Smooth muscle cell (in vitro differentiated cells): ENCODE data around the gene ADIRF. TPM values are rescaled to one million over a fixed set of nuclear protein-coding genes. Genes with fewer than 3 reads are reported as not detected.
A peak's percentile ranks its signal among the peaks of the same experiment; 100 is the strongest.

Experiments
- DNase-seq: peaks from one replicate; lab custom pipeline; 2025; ENCODE audit not compliant: unreplicated experiment; lab: John Stamatoyannopoulos, UW
- H2AFZ ChIP-seq: fragments of 200-600 bp; sonication (generic); 2 replicates; pipeline ENCODE4 v1.6.0; 2016; ENCODE audit warnings: antibody characterized with exemption, low read depth, mild to moderate bottlenecking
- H3F3A ChIP-seq: fragments of 200-600 bp; sonication (generic); 2 replicates; pipeline ENCODE4 v1.6.0; 2017; ENCODE audit warnings: antibody characterized with exemption, low read depth
- H3K27ac ChIP-seq: fragments of 200-600 bp; sonication (generic); 2 replicates; pipeline ENCODE4 v1.5.1; 2016; ENCODE audit warnings: low read depth, mild to moderate bottlenecking
- H3K27me3 ChIP-seq: fragments of 200-600 bp; sonication (generic); 2 replicates; pipeline ENCODE4 v1.6.1; 2016; ENCODE audit warnings: low read depth, mild to moderate bottlenecking
- H3K36me3 ChIP-seq: fragments of 200-600 bp; sonication (generic); 2 replicates; pipeline ENCODE4 v1.5.1; 2016; ENCODE audit warnings: low read depth
- H3K4me1 ChIP-seq: fragments of 200-600 bp; sonication (generic); 2 replicates; pipeline ENCODE4 v1.5.1; 2016; ENCODE audit warnings: low read depth
- H3K4me2 ChIP-seq: fragments of 200-600 bp; sonication (generic); 2 replicates; pipeline ENCODE4 v1.6.0; 2016; ENCODE audit warnings: mild to moderate bottlenecking
- H3K4me3 ChIP-seq: fragments of 200-600 bp; sonication (generic); 2 replicates; pipeline ENCODE4 v1.5.1; 2016; ENCODE audit warnings: mild to moderate bottlenecking
- H3K79me2 ChIP-seq: fragments of 200-600 bp; sonication (generic); 2 replicates; pipeline ENCODE4 v1.6.0; 2016; ENCODE audit warnings: low read depth, mild to moderate bottlenecking
- H3K9ac ChIP-seq: fragments of 200-600 bp; sonication (generic); 2 replicates; pipeline ENCODE4 v1.6.0; 2016; ENCODE audit warnings: low read depth
- H3K9me3 ChIP-seq: fragments of 200-600 bp; sonication (generic); replicated peaks from 2 replicates; pipeline ENCODE4 v1.5.1; 2016; ENCODE audit warnings: low read depth
- H4K20me1 ChIP-seq: fragments of 200-600 bp; sonication (generic); 2 replicates; pipeline ENCODE4 v1.6.0; 2016; ENCODE audit warnings: low read depth
- CTCF ChIP-seq: fragments of 200-600 bp; sonication (generic); IDR thresholded peaks from 2 replicates; pipeline ENCODE4 v1.5.1; 2017; ENCODE audit warnings: borderline replicate concordance, mild to moderate bottlenecking, antibody characterized with exemption; ENCODE audit not compliant: insufficient read depth, poor library complexity, severe bottlenecking
- WGBS: methylation state at CpG from one replicate; pipeline ENCODE4 v1.1.7; 2016; ENCODE audit warnings: low lambda C conversion rate; 5-methylcytosine and 5-hydroxymethylcytosine counted together
- polyA plus RNA-seq: library from polyadenylated mRNA; unstranded; fragments of >200 nt; fragmentation: Nextera tagmentation; extraction: Ambion mirVana; gene quantifications from 2 replicates; pipeline ENCODE4 v1.2.1, GENCODE V29; 2016
- total RNA-seq: library from RNA; depleted of rRNA; stranded (reverse); fragments of >200 nt; gene quantifications from 2 replicates; pipeline ENCODE4 v1.2.3, GENCODE V29; 2014

ADIRF gene
- total and polyA plus RNA-seq, 2 experiments from 2014 or later, result 0.99 TPM; not detected in 1

- H3F3A ChIP-seq, result no peaks in the 10 kb centered on the region
These were observed 11.3 kb upstream of the ADIRF start for GRCh38 chr10:86956848-86957448.

DNA sequence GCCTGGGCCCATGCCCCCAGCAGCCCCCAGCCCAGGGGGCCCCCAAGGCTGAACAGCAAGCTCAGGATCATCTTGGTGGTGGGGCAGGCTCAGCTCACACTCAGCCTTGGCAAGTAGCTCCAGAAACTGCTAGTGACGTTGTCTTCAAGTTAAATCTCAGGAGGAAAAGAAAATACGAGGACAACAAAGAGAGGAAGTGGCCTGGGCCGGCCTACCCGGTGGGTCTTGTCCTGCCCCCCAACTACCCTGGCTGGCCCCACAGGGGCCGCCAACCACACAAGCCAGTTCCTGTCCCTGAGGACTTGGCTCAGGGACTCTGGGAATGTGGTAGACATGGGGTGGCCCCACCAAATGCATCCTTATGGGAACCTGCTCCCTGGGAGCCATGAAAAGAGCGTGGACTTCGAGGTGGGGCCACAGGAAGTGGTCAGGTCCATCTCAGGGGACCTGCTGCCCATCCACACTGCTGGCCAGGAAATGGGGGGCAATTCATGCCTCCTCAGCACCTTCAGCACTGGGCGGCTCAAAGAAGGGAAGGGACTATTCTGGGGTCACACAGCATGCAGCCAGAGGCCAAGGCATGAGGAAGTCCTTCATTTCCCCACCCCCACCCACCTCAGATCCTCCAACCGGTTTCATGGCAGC lies 10.7 kb upstream of the ADIRF start, which contains the start of gene MMRN2:
Gene MMRN2, minus strand, starts transcription at position 145 of the 645 bp plus-strand sequence. Its CDS starts 74 bp downstream, at position 71.
- H3K4me2 ChIP-seq, result no peak within 1 kb of the TSS
- H3F3A ChIP-seq, result no peaks in the 10 kb centered on the region
- H3K79me2 ChIP-seq, result no peaks in the 10 kb centered on the region
- no peak for DNase-seq
- no peaks in the 10 kb centered on the region for H3K9me3 ChIP-seq
- H3K4me3 ChIP-seq, result no peak within 1 kb of the TSS
- peaks cover 34% of the 10 kb centered on the region for H3K4me1 ChIP-seq
- no peak for TF ChIP-seq CTCF
- H4K20me1 ChIP-seq, result no peaks in the 10 kb centered on the region
- H2AFZ ChIP-seq, result no peak within 1 kb of the TSS
- H3K9ac ChIP-seq, result no peak within 1 kb of the TSS
- WGBS, result 87% methylated on average over 9 of the region's 9 CpGs
- H3K27me3 ChIP-seq, result no peaks in the 10 kb centered on the region
- no peaks in the 10 kb centered on the region for H3K36me3 ChIP-seq
- no peak within 1 kb of the TSS for H3K27ac ChIP-seq

More at GRCh38 chr10:86956848-86957448, 11.3 kb upstream of the ADIRF start:
- no peak overlapping the region for H3K9ac ChIP-seq
- no peak for TF ChIP-seq CTCF
- no peak overlapping the region for H2AFZ ChIP-seq
- no peaks in the 10 kb centered on the region for H3K27me3 ChIP-seq
- no peak for DNase-seq
- H3K4me1 ChIP-seq, result peaks cover 34% of the 10 kb centered on the region
- H3K36me3 ChIP-seq, result no peaks in the 10 kb centered on the region
- no peaks in the 10 kb centered on the region for H3K79me2 ChIP-seq
- no peaks in the 10 kb centered on the region for H4K20me1 ChIP-seq
- no peaks in the 10 kb centered on the region for H3K9me3 ChIP-seq
- H3K27ac ChIP-seq, result no peak overlapping the region
- no peak overlapping the region for H3K4me2 ChIP-seq
- WGBS, result 96% methylated on average over 7 of the region's 7 CpGs
- no peak overlapping the region for H3K4me3 ChIP-seq

DNA sequence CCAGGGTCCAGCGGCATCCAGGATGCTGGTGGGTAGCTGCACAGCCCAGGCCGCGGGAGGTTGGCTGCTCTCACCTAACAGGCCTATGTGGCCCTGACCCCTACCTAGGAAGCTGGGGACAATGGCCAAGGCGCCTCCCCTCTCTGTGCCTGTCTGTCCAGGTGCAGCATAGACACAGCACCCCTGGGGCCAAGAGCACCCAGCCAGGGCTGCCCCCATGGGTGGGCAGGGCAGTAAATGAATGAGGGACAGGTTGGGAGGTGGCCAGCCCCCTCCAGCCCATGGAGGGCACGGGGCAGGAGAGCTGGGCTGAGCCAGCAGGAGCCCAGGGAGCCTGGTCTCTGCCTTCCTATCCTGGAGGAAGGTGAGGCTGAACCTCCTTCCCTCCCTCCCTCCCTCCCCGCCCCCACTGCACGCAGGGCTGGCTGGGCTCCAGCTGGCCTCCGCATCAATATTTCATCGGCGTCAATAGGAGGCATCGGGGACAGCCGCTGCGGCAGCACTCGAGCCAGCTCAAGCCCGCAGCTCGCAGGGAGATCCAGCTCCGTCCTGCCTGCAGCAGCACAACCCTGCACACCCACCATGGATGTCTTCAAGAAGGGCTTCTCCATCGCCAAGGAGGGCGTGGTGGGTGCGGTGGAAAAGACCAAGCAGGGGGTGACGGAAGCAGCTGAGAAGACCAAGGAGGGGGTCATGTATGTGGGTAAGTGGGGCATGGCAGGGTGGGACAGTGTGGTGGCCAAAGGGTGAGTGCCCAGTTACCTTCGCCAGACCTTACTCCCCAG lies 10.0 kb upstream of the ADIRF start, which contains the start of gene SNCG:
Gene SNCG, plus strand, starts transcription at position 484 of the 785 bp plus-strand sequence. Its CDS starts 99 bp downstream, at position 583.
- Histone ChIP-seq H3K4me3 (no peak within 1 kb of the TSS), H3K27ac (peak within 1 kb of the TSS; percentile 28), H3K36me3 (no peaks in the 10 kb centered on the region), H3K9ac (no peak within 1 kb of the TSS), H3K4me2 (peak within 1 kb of the TSS; percentile 43), H3K4me1 (peaks cover 34% of the 10 kb centered on the region), H3K9me3 (no peaks in the 10 kb centered on the region), H3K27me3 (no peaks in the 10 kb centered on the region), H3F3A (no peaks in the 10 kb centered on the region), H3K79me2 (no peaks in the 10 kb centered on the region), H4K20me1 (no peaks in the 10 kb centered on the region), H2AFZ (no peak within 1 kb of the TSS)
- no peak for TF ChIP-seq CTCF
- WGBS, result 77% methylated on average over 21 of the region's 22 CpGs
- DNase-seq, result no peak
